ENCODE results near the gene MARCHF2.

- TF ChIP-seq EZH2 (IDR thresholded peaks at IDR 0.05; ENCODE audit: borderline replicate concordance, low read length) (no peak), CTCF (IDR thresholded peaks at IDR 0.05; ENCODE audit: low read length) (no peak)
Measured at GRCh38 chr19:8481201-8481600, 68.1 kb downstream of the MARCHF2 start.
